ENCODE measurements around the gene ANGPTL2. TPM values are rescaled to one million over a fixed set of nuclear protein-coding genes. Genes with fewer than 3 reads are reported as not detected.

ANGPTL2 gene
- total and polyA plus RNA-seq, 4 donors, result 0.93 to 3.2 (median 1.9) TPM

GRCh38 chr9:127087836-127088235 is 34.6 kb downstream of the ANGPTL2 start:
- H3K9me3 ChIP-seq (ENCODE audit: control insufficient read depth in 4 of 4, low read length in 3 of 4), result no peaks in the 10 kb centered on the region
- no peak for DNase-seq (ENCODE audit: low spot score)
- H3K9ac ChIP-seq (ENCODE audit: low read depth in 1 of 2, low read length in 2 of 2), result no peak overlapping the region
- no peaks in the 10 kb centered on the region for H3K36me3 ChIP-seq (ENCODE audit: control insufficient read depth in 4 of 4, insufficient read depth in 3 of 4, low read depth in 1 of 4, low read length in 3 of 4)
- no peaks in the 10 kb centered on the region for H3K4me1 ChIP-seq (ENCODE audit: control insufficient read depth in 4 of 4, insufficient read depth in 4 of 4, low read length in 3 of 4)
- no peak overlapping the region for H3K4me3 ChIP-seq (ENCODE audit: low read depth in 1 of 3, low read length in 3 of 3)
- no peak for TF ChIP-seq FOXA2 (IDR thresholded peaks at IDR 0.05)
- no peak for TF ChIP-seq EGR1 (IDR thresholded peaks at IDR 0.05; ENCODE audit: low read depth in 2 of 2)
- TF ChIP-seq REST (IDR thresholded peaks at IDR 0.05), result no peak
- TF ChIP-seq, protein P1, sequence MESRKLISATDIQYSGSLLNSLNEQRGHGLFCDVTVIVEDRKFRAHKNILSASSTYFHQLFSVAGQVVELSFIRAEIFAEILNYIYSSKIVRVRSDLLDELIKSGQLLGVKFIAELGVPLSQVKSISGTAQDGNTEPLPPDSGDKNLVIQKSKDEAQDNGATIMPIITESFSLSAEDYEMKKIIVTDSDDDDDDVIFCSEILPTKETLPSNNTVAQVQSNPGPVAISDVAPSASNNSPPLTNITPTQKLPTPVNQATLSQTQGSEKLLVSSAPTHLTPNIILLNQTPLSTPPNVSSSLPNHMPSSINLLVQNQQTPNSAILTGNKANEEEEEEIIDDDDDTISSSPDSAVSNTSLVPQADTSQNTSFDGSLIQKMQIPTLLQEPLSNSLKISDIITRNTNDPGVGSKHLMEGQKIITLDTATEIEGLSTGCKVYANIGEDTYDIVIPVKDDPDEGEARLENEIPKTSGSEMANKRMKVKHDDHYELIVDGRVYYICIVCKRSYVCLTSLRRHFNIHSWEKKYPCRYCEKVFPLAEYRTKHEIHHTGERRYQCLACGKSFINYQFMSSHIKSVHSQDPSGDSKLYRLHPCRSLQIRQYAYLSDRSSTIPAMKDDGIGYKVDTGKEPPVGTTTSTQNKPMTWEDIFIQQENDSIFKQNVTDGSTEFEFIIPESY (IDR thresholded peaks at IDR 0.05), result no peak
- no peak for TF ChIP-seq GABPA (IDR thresholded peaks at IDR 0.05 in 1 of 2, conservative IDR thresholded peaks at IDR 0.05 in 1 of 2)
- TF ChIP-seq SP1 (IDR thresholded peaks at IDR 0.05), result no peak
- TF ChIP-seq RXRA (IDR thresholded peaks at IDR 0.05), result no peak
- no peak for TF ChIP-seq JUND (IDR thresholded peaks at IDR 0.05)
- TF ChIP-seq, protein P2, sequence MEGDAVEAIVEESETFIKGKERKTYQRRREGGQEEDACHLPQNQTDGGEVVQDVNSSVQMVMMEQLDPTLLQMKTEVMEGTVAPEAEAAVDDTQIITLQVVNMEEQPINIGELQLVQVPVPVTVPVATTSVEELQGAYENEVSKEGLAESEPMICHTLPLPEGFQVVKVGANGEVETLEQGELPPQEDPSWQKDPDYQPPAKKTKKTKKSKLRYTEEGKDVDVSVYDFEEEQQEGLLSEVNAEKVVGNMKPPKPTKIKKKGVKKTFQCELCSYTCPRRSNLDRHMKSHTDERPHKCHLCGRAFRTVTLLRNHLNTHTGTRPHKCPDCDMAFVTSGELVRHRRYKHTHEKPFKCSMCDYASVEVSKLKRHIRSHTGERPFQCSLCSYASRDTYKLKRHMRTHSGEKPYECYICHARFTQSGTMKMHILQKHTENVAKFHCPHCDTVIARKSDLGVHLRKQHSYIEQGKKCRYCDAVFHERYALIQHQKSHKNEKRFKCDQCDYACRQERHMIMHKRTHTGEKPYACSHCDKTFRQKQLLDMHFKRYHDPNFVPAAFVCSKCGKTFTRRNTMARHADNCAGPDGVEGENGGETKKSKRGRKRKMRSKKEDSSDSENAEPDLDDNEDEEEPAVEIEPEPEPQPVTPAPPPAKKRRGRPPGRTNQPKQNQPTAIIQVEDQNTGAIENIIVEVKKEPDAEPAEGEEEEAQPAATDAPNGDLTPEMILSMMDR (IDR thresholded peaks at IDR 0.05; ENCODE audit: low read depth, low read length, missing input control), result no peak
- TF ChIP-seq HNF4A (conservative IDR thresholded peaks at IDR 0.05), result no peak
- no peak for TF ChIP-seq YY1 (IDR thresholded peaks at IDR 0.05)
- no peak for TF ChIP-seq NR2F2 (IDR thresholded peaks at IDR 0.05)
- no peak for TF ChIP-seq HNF4G (IDR thresholded peaks at IDR 0.05)
- TF ChIP-seq FOXA1 (IDR thresholded peaks at IDR 0.05), result no peak
- no peak for TF ChIP-seq TAF1 (conservative IDR thresholded peaks at IDR 0.05)
- TF ChIP-seq RAD21 (IDR thresholded peaks at IDR 0.05), result no peak
- H3K27ac ChIP-seq (ENCODE audit: low read depth in 1 of 2, low read length in 2 of 2), result no peak overlapping the region
- WGBS, result 96% methylated on average over 8 of the region's 8 CpGs
- no peaks in the 10 kb centered on the region for H3K27me3 ChIP-seq (ENCODE audit: control insufficient read depth in 4 of 4, insufficient read depth in 4 of 4, low read length in 3 of 4)

DNA sequence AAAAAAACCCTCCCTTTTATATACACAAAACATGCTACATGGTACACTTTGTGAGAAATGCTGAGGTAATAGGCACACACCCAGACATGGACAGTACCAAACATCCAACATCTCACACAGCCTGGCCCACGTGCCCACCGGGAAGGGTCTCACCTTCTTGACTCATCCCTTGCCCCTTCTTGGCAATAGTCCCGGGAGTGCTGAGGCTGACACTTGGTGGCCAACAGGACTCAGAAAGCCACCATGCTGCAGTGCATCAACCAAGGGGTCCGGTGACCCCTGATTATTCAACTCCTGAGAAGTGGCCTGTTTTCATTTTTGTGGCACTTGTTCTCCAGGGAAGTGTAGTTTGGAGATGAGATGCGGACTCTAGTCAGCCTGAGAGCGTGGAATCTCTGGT is 35.0 kb downstream of the ANGPTL2 start:
- H3K9ac ChIP-seq (ENCODE audit: low read depth in 1 of 2, low read length in 2 of 2), result no peak overlapping the region
- H3K9me3 ChIP-seq (ENCODE audit: control insufficient read depth in 4 of 4, low read length in 3 of 4), result no peaks in the 10 kb centered on the region
- 96% methylated on average over 6 of the region's 6 CpGs for WGBS
- DNase-seq (ENCODE audit: low spot score), result no peak
- H3K4me1 ChIP-seq (ENCODE audit: control insufficient read depth in 4 of 4, insufficient read depth in 4 of 4, low read length in 3 of 4), result no peaks in the 10 kb centered on the region
- no peaks in the 10 kb centered on the region for H3K36me3 ChIP-seq (ENCODE audit: control insufficient read depth in 4 of 4, insufficient read depth in 3 of 4, low read depth in 1 of 4, low read length in 3 of 4)
- no peak overlapping the region for H3K4me3 ChIP-seq (ENCODE audit: low read depth in 1 of 3, low read length in 3 of 3)
- no peaks in the 10 kb centered on the region for H3K27me3 ChIP-seq (ENCODE audit: control insufficient read depth in 4 of 4, insufficient read depth in 4 of 4, low read length in 3 of 4)
- no peak for TF ChIP-seq REST (IDR thresholded peaks at IDR 0.05)
- no peak for TF ChIP-seq FOXA2 (IDR thresholded peaks at IDR 0.05)
- TF ChIP-seq MAX (IDR thresholded peaks at IDR 0.05), result no peak
- TF ChIP-seq GABPA (IDR thresholded peaks at IDR 0.05 in 1 of 2, conservative IDR thresholded peaks at IDR 0.05 in 1 of 2), result no peak
- TF ChIP-seq FOXA1 (IDR thresholded peaks at IDR 0.05), result no peak
- TF ChIP-seq JUND (IDR thresholded peaks at IDR 0.05), result no peak
- no peak for TF ChIP-seq HNF4G (IDR thresholded peaks at IDR 0.05)
- no peak for TF ChIP-seq RXRA (IDR thresholded peaks at IDR 0.05)
- TF ChIP-seq, protein P1 (IDR thresholded peaks at IDR 0.05), result no peak
- no peak for TF ChIP-seq EGR1 (IDR thresholded peaks at IDR 0.05; ENCODE audit: low read depth in 2 of 2)
- TF ChIP-seq, protein P3, sequence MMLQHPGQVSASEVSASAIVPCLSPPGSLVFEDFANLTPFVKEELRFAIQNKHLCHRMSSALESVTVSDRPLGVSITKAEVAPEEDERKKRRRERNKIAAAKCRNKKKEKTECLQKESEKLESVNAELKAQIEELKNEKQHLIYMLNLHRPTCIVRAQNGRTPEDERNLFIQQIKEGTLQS (IDR thresholded peaks at IDR 0.05), result no peak
- no peak for TF ChIP-seq SP1 (IDR thresholded peaks at IDR 0.05)
- no peak for TF ChIP-seq RAD21 (IDR thresholded peaks at IDR 0.05)
- no peak for TF ChIP-seq TAF1 (conservative IDR thresholded peaks at IDR 0.05)
- no peak overlapping the region for H3K27ac ChIP-seq (ENCODE audit: low read depth in 1 of 2, low read length in 2 of 2)
